Stomach (tissue), 9 donors: ENCODE results near the gene CEP41. TPM values are rescaled to one million over a fixed set of nuclear protein-coding genes. Genes with fewer than 3 reads are reported as not detected.

Experiments used
- DNase-seq, 2 donors: peaks; one replicate each; pipeline versions ENCODE4 v3.0.0 to v3.0.0-alpha.2; 2013 to 2019
- H3K27ac ChIP-seq, 5 donors: fragments of 200-600 bp in 4 of 5; sonication (generic) in 4 of 5; one replicate each; pipeline ENCODE4 v1.5.1; 2013 to 2019; ENCODE audit warnings: mild to moderate bottlenecking in 1 of 5, moderate library complexity in 1 of 5
- H3K27me3 ChIP-seq, 3 donors: fragments of 200-600 bp; sonication (generic); one replicate each; pipeline ENCODE4 v1.5.1; 2017 to 2019; ENCODE audit warnings: mixed run types in 1 of 3
- H3K36me3 ChIP-seq, 4 donors: fragments of 200-600 bp; sonication (generic); 1 replicate in 3 of 4; 2 replicates in 1 of 4; pipeline ENCODE4 v1.5.1; 2016 to 2019
- H3K4me1 ChIP-seq, 4 donors: fragments of 200-600 bp; sonication (generic); one replicate each; pipeline ENCODE4 v1.5.1; 2016 to 2019
- H3K4me3 ChIP-seq, 4 donors: fragments of 200-600 bp; sonication (generic) in 3 of 4; one replicate each; pipeline ENCODE4 v1.5.1; 2016 to 2019; ENCODE audit warnings: mild to moderate bottlenecking in 1 of 4
- H3K9me3 ChIP-seq, 4 donors: fragments of 200-600 bp; sonication (generic); one replicate each; pipeline ENCODE4 v1.5.1; 2016 to 2019
- EP300 ChIP-seq: sonication (generic); formaldehyde crosslinking; IDR thresholded peaks from one replicate; pipeline ENCODE4 v1.6.1; 2017; ENCODE audit warnings: antibody characterized with exemption
- POLR2A ChIP-seq, 4 donors: fragments of 450-650 bp; IDR thresholded peaks; one replicate each; pipeline ENCODE4 v1.6.1; 2016; ENCODE audit warnings: antibody characterized with exemption in 4 of 4, control low read depth in 2 of 4, mild to moderate bottlenecking in 1 of 4, moderate library complexity in 1 of 4
- POLR2AphosphoS5 ChIP-seq, 3 donors: sonication (generic); formaldehyde crosslinking; IDR thresholded peaks; one replicate each; pipeline ENCODE4 v1.6.1; 2016; ENCODE audit warnings: antibody characterized with exemption in 3 of 3
- WGBS, 5 donors: extraction: QIAGEN DNeasy Blood & Tissue Kit in 3 of 5; methylation state at CpG; one replicate each; pipeline versions ENCODE4 v1.1.5 to v1.1.7; 2013 to 2018; 5-methylcytosine and 5-hydroxymethylcytosine counted together
- intact Hi-C: fragments of 100-400 bp; cut with DNase I; formaldehyde crosslinking; loops from one replicate; pipeline ENCODE4 v1.15.1; 2023; ENCODE audit warnings: low total_unique reads
- polyA plus RNA-seq, 3 donors: library from polyadenylated mRNA; stranded (reverse); fragments of 200-250 nt; gene quantifications; one replicate each; pipeline ENCODE4 v1.2.3, GENCODE V29; 2013
- total RNA-seq, 5 donors: library from RNA; depleted of rRNA; stranded (reverse); fragments of >200 nt; gene quantifications; one replicate each; pipeline versions ENCODE4 v1.1.0 to v1.2.3, GENCODE V29; 2014 to 2016
- TF ChIP-seq, protein P1 (sequence below), 7 experiments: fragments of 450-650 bp in 4 of 7; fragments of 200-600 bp in 3 of 7; sonication (generic) in 3 of 7; IDR thresholded peaks; one replicate each; pipeline ENCODE4 v1.5.1; 2016 to 2019; ENCODE audit warnings: antibody characterized with exemption in 7 of 7, control low read depth in 2 of 7, mild to moderate bottlenecking in 1 of 7
- donor health status: healthy with polysubstance abuse.
- donor health status: Bipolar disorder and iron deficiency.
- donor health status: healthy.

CEP41 gene
- total and polyA plus RNA-seq, 8 donors: 0.58 to 6.2 (median 3.0) TPM

DNA sequence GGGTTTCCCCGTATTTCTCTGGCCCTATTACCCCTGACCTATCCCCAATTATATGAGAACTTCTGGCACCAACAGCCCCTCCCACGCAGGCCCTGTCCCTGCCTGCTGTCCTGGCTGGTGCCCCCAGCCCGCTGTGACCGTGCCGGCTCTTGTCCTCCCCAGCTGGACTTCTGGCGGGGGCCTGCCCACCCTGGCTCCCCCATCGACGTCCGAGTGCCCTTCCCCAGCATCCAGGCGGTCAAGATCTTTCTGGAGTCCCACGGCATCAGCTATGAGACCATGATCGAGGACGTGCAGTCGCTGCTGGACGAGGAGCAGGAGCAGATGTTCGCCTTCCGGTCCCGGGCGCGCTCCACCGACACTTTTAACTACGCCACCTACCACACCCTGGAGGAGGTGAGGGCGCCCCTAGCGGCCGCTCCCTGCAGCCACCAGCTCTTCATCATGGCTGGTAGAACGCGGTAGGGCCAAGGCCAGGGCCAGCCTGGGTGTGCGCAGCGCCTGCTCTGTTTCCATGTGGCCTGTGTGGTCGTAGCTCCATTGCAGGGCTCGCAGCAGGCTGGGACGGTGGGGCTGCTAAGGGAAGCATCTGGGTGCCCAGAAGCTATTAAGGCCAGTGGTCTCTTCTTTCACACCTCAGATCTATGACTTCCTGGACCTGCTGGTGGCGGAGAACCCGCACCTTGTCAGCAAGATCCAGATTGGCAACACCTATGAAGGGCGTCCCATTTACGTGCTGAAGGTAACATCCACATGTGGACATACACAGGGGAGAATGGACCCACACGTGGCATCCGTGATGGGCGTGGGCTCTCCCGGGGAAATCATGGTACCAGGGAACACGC, 59.1 kb downstream of the CEP41 start:
- Histone ChIP-seq H3K4me1 (peaks cover 8 to 20% (median 10%) of the 10 kb centered on the region in 4 donors), H3K36me3 (no peaks in the 10 kb centered on the region), H3K27me3 (no peaks in the 10 kb centered on the region), H3K4me3 (no peak overlapping the region), H3K9me3 (peaks cover 0 to under 1% (median 0%) of the 10 kb centered on the region in 4 donors), H3K27ac (no peak overlapping the region)
- no peak for DNase-seq
- intact Hi-C loops: no loop called here
- TF ChIP-seq, protein P1, sequence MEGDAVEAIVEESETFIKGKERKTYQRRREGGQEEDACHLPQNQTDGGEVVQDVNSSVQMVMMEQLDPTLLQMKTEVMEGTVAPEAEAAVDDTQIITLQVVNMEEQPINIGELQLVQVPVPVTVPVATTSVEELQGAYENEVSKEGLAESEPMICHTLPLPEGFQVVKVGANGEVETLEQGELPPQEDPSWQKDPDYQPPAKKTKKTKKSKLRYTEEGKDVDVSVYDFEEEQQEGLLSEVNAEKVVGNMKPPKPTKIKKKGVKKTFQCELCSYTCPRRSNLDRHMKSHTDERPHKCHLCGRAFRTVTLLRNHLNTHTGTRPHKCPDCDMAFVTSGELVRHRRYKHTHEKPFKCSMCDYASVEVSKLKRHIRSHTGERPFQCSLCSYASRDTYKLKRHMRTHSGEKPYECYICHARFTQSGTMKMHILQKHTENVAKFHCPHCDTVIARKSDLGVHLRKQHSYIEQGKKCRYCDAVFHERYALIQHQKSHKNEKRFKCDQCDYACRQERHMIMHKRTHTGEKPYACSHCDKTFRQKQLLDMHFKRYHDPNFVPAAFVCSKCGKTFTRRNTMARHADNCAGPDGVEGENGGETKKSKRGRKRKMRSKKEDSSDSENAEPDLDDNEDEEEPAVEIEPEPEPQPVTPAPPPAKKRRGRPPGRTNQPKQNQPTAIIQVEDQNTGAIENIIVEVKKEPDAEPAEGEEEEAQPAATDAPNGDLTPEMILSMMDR (IDR thresholded peaks at IDR 0.05): no peak
- TF ChIP-seq POLR2A (IDR thresholded peaks at IDR 0.05): no peak
- no peak for TF ChIP-seq EP300
- no peak for TF ChIP-seq POLR2AphosphoS5 (IDR thresholded peaks at IDR 0.05)
- WGBS, 5 donors: 87 to 94% (median 92%) methylated on average over 39 to 41 of the region's 41 CpGs

DNA sequence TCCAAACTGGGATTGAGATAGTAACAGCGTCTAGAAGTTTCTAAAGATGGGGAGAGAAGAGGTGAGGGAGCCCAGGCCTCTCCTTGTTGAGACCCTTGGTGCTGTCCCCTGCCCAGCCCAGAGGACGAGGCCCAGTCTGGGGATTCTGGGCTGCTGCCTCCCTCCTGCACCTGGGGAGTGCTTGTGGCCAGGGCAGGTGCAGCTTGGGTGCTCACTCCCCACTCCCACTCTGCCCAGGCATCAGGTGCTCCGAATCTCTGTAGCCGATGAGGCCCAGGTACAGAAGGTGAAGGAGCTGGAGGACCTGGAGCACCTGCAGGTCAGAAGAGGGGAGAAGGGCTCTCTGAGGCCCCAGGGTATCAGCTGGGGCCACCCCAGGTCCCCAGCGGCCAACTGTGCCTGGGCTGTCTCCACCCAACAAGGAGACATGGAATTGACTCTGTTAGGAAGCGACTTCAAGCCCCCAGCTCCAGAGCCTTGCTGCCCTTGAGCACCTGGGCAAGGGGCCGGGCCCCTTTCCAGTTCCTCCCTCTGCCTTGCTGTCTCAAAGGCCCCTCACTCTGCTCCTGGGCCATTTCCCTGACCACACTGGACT, 59.9 kb downstream of the CEP41 start:
- no peaks in the 10 kb centered on the region for H3K36me3 ChIP-seq
- no peak for TF ChIP-seq POLR2AphosphoS5 (IDR thresholded peaks at IDR 0.05)
- TF ChIP-seq EP300: no peak
- TF ChIP-seq, protein P1 (IDR thresholded peaks at IDR 0.05): no peak
- TF ChIP-seq POLR2A (IDR thresholded peaks at IDR 0.05): no peak
- H3K4me3 ChIP-seq: no peak overlapping the region
- H3K9me3 ChIP-seq: peaks cover 0 to 7% (median 3%) of the 10 kb centered on the region in 4 donors
- DNase-seq: no peak
- H3K27ac ChIP-seq: no peak overlapping the region
- 85 to 94% (median 88%) methylated on average over 6 to 7 of the region's 7 CpGs for WGBS, 5 donors
- no peaks in the 10 kb centered on the region for H3K27me3 ChIP-seq
- intact Hi-C loops: no loop called here
- H3K4me1 ChIP-seq: peaks cover 8 to 20% (median 10%) of the 10 kb centered on the region in 4 donors

DNA sequence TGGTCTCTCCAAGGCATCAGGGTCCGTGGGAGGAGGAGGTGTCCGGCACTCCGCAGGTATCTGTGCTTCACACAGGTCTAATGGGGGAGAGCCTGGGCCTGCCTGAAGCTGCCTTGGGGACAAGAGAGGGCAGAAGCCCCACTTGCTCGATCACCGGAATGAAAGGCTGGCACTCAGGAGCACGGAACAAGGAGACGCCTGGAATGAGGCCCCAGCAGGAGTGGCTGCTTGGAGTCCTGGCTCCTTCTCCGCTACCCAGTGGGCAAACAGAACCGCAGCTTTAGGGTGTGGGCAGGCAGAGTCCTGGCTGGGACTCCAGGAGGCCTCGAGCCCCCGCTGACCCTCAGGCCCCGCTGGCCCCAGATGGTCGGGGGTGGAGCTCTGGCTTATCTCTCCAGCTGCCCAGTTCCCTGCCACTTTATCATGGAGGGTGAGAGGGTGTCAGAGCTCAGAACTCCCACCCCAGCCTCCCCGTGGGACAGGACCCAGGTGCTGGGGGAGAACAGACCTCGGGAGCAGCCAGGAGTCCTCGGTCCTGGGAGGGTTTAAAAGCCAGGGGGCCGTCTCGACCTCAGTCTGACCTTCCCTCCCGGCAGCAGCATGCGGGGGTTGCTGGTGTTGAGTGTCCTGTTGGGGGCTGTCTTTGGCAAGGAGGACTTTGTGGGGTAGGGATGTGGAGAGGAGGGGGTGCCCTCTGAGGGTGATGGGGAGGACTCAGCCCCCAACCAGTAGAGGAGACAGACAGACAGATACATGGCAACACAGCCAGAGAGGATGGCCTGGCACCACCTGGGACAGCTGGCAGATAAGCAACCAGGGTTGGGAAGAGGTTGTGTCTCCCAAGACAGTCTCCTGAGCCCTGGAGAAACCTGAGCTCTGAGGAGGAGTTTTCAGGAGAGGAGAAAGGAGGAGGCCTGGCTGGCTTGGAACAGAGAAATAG, 60.6 kb downstream of the CEP41 start, which contains the start of gene CPA1:
TSS of gene CPA1 (plus strand) at position 574 of the 940 bp plus-strand sequence. CDS start at position 601, 27 bp downstream.
- H3K36me3 ChIP-seq: no peaks in the 10 kb centered on the region
- DNase-seq: peak in 1 of 2 donors; percentile 80
- H3K27ac ChIP-seq: peak within 1 kb of the TSS in 1 of 5 donors; percentile 46
- no peaks in the 10 kb centered on the region for H3K27me3 ChIP-seq
- H3K9me3 ChIP-seq: peaks cover 0 to 10% (median 4%) of the 10 kb centered on the region in 4 donors
- intact Hi-C loops: no loop called here
- no peak within 1 kb of the TSS for H3K4me3 ChIP-seq
- TF ChIP-seq, protein P1 (IDR thresholded peaks at IDR 0.05): no peak
- TF ChIP-seq POLR2A (IDR thresholded peaks at IDR 0.05) (no peak), EP300 (no peak), POLR2AphosphoS5 (IDR thresholded peaks at IDR 0.05) (no peak)
- peaks cover 8 to 20% (median 10%) of the 10 kb centered on the region in 4 donors for H3K4me1 ChIP-seq
- WGBS, 5 donors: 28 to 42% (median 33%) methylated on average over 8 to 20 of the region's 20 CpGs

DNA sequence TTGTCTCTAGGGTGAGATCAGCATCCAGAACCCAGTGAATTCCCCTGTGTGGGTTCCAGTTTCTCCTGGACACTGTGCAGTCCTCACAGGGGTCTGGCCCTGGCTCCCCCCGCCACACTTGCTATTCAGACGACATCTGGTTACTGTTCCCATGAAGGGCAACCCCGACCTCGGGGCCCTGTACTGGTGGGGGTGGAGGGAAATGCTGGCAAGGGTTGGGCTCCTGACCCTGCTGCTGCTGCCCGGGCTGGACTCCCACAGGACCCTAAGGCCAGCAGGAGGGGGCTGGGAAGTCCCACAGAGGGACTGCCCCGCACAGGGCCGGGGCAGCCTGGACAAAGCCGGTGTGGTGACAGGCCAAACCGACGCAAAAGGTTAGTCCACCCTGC, 61.3 kb downstream of the CEP41 start:
- Histone ChIP-seq H3K4me1 (peaks cover 8 to 21% (median 10%) of the 10 kb centered on the region in 4 donors), H3K36me3 (no peaks in the 10 kb centered on the region), H3K4me3 (no peak overlapping the region), H3K9me3 (peaks cover 0 to 10% (median 4%) of the 10 kb centered on the region in 4 donors), H3K27ac (peak overlapping the region in 1 of 5 donors; percentile 46), H3K27me3 (no peaks in the 10 kb centered on the region)
- peak in 1 of 2 donors; percentile 46 for DNase-seq
- WGBS, 5 donors: 43 to 70% (median 63%) methylated on average over 4 to 10 of the region's 10 CpGs
- intact Hi-C loops: no loop called here
- no peak for TF ChIP-seq POLR2AphosphoS5 (IDR thresholded peaks at IDR 0.05)
- TF ChIP-seq, protein P1 (IDR thresholded peaks at IDR 0.05): no peak
- TF ChIP-seq EP300: no peak
- no peak for TF ChIP-seq POLR2A (IDR thresholded peaks at IDR 0.05)
